GM13976 (cell line): ENCODE measurements around the gene ARGFX.

Experiments used
- DNase-seq: peaks from one replicate; pipeline ENCODE4 v3.0.0; 2012; ENCODE audit warnings: low spot score
- in situ Hi-C: fragments of 300-500 bp; cut with MboI; formaldehyde crosslinking; loops from one replicate; pipeline ENCODE4 v1.12.0; 2022; ENCODE audit warnings: low sequenced_read_pairs, mixed read lengths, inconsistent platforms; ENCODE audit not compliant: unreplicated experiment
- TF ChIP-seq, protein P1 (sequence below): IDR thresholded peaks from 2 replicates; pipeline ENCODE4 v1.5.1; 2012; ENCODE audit warnings: borderline replicate concordance, mild to moderate bottlenecking; ENCODE audit not compliant: insufficient read depth; ENCODE audit errors: extremely low read depth, missing control alignments, control extremely low read depth

ARGFX gene

DNA sequence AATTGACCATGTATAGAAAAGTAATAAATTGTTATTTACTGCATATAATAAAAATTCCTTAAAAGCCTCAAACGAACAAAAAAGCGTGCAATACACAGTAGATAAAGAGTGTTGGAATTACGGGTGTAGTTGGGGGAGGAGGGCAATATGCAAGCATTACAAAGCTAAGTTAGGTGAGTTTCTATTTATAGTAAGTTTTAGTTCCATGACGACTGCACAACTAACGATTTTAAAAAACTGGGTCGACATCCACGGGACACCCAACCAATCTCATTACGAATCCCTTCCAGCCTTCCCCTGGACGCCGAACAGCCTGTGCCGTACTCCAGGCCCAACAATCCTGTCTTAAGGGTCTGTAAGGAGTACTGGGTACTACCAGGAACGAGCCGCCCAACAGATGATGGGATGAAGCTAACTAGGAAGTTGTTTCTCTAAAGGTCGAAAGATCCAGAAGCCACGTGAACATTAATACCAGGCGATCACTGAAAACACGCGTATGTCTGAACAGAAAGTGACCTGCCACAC lies 22.6 kb upstream of the ARGFX start:
- TF ChIP-seq, protein P1, sequence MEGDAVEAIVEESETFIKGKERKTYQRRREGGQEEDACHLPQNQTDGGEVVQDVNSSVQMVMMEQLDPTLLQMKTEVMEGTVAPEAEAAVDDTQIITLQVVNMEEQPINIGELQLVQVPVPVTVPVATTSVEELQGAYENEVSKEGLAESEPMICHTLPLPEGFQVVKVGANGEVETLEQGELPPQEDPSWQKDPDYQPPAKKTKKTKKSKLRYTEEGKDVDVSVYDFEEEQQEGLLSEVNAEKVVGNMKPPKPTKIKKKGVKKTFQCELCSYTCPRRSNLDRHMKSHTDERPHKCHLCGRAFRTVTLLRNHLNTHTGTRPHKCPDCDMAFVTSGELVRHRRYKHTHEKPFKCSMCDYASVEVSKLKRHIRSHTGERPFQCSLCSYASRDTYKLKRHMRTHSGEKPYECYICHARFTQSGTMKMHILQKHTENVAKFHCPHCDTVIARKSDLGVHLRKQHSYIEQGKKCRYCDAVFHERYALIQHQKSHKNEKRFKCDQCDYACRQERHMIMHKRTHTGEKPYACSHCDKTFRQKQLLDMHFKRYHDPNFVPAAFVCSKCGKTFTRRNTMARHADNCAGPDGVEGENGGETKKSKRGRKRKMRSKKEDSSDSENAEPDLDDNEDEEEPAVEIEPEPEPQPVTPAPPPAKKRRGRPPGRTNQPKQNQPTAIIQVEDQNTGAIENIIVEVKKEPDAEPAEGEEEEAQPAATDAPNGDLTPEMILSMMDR = no peak
- no peak for DNase-seq
- in situ Hi-C loops = loop anchor here (25.0 kb wide), 1 partner anchor 567 kb away; no protein-coding TSS in a partner anchor

DNA sequence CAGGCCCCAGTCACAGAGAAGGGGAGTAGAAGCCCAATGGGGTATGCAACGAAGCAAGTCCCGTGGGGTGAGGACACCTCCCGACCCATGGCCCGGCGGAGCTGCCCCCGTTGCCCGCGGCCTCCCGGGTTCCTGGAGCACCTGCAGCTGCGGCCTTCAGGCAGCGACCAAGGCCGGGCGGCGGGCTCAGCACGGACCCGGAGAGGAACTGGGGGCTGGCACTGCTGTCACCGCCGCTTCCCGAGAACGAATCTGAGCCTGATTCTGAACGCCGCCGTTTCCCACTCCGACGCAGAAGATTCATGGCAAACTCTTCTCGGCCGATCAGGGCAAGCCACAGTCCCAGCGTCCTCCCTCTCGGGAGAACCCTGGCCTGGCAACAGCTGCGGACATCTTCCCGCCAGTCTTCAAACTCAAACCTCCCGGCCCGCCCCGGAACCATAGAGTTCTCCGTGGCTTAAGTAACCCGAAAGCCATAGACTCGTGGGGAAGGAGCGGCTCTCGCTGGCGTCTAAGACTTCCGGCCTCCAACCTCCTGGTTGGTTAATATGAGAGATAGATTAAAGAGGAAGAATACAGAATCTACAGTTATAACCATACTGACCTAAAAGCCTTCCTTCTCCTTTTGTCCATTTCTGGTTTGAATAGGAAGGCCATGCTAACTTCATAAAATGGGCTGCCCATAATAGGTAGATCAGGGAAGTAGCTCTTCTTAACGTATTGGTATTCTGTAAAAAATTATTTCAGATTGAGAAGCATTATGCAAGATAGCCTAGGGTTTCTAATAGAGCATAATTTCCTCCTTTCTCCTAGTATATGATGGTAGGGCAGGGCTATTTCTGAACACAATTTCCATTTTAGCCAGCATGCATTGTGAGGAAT lies 21.9 kb upstream of the ARGFX start, which contains the start of gene POLQ:
Gene POLQ, minus strand, starts transcription at position 415 of the 882 bp plus-strand sequence. Its CDS starts 111 bp downstream, at position 304.
- DNase-seq = peak; percentile 92
- TF ChIP-seq, protein P1 = no peak
- in situ Hi-C loops = loop anchor here (25.0 kb wide), 1 partner anchor 566 kb away; no protein-coding TSS in a partner anchor

DNA sequence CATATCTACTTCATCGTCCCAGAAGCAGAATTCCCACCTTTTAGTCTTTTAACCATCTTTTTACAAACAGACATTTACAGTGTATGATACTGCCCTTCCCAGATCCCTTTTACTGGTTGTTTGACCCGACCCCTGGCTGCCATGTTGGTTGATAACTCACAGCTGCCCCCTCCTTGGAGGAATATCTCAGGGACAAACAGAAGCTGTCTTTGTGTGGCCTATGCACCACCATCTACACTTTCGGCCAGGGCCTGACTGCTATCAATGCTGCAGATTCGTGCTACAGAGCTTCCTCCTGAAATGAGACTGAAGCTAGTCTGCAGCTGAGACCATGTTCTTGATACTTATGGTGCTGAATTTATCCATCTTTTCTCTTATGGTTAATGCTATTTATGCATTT lies 15.4 kb upstream of the ARGFX start:
- no peak for DNase-seq
- TF ChIP-seq, protein P1 = no peak
- in situ Hi-C loops = loop anchor here (25.0 kb wide), 2 partner anchors 435 to 710 kb away; no protein-coding TSS in a partner anchor

DNA sequence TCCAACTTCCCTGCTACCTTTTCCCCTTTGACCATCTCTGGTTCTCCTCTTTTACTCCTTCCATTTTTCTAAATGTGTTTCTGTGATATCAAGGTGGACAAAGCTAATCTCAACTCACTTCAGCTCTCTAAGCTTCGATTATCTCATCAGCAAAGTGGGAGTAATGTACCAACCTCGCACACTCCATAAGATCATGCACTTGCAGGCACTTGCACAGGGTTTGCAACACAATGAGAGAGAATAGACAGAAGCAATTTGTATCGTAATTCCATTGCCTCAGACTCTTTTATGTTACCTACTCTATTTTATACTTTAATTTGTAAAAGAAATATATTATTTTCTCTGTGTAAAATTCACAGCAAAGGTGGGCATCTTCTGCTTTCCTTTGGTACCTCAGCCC lies 15.0 kb upstream of the ARGFX start:
- TF ChIP-seq, protein P1 = no peak
- DNase-seq = no peak
- in situ Hi-C loops = loop anchor here (25.0 kb wide), 2 partner anchors 435 to 710 kb away; no protein-coding TSS in a partner anchor

DNA sequence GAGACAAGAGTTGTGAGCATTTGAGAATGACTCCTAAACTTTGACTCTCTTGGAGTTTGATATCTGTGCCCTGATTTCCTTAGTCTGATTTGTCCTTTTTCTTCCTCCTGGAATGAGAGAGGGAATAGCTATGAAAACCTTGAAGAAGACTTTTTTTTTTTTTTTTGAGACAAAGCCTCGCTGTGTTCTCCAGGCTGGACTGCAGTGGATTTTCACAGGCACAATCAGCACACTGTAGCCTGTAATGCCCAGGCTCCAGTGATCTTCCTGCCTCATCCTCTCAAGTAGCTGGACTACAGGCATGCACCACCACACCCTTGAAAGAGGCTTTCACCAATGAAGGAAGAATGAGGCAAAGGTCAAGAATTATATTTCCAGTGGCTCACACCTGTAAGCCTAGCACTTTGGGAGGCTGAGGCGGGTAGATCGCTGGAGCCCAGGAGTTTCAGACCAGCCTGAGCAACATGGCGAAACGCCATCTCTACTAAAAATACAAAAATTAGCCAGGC lies 10.3 kb upstream of the ARGFX start:
- in situ Hi-C loops = loop anchor here (25.0 kb wide), 2 partner anchors 430 to 705 kb away; no protein-coding TSS in a partner anchor
- TF ChIP-seq, protein P1 = no peak
- no peak for DNase-seq

DNA sequence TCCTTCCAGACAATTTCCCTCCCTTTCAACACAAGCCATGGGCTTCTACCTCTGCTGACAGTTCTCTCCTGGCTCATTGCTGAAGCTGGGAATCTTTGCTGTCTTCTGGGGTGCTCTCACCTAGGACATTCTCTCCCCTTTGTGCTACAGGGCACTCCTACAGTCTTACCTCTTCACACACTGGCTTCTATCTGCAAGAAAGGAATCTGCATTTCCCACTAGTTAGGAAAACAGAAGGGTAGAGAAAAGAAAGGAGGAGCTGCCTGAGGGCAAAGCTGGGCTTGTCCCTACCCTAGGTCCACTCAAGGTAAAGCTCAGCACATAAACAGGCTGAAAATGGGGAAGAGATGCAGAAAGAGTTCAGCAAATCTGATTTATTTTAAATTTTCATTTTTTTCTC lies 5.6 kb upstream of the ARGFX start:
- DNase-seq = no peak
- in situ Hi-C loops = loop anchor here (25.0 kb wide), 2 partner anchors 425 to 700 kb away; no protein-coding TSS in a partner anchor
- TF ChIP-seq, protein P1 = no peak
